Measurements from ENCODE around the gene AIFM3. TPM values are rescaled to one million over a fixed set of nuclear protein-coding genes. Genes with fewer than 3 reads are reported as not detected.

AIFM3 gene
- total RNA-seq, 1 experiment from 2014 or later: 9.7 TPM

DNA sequence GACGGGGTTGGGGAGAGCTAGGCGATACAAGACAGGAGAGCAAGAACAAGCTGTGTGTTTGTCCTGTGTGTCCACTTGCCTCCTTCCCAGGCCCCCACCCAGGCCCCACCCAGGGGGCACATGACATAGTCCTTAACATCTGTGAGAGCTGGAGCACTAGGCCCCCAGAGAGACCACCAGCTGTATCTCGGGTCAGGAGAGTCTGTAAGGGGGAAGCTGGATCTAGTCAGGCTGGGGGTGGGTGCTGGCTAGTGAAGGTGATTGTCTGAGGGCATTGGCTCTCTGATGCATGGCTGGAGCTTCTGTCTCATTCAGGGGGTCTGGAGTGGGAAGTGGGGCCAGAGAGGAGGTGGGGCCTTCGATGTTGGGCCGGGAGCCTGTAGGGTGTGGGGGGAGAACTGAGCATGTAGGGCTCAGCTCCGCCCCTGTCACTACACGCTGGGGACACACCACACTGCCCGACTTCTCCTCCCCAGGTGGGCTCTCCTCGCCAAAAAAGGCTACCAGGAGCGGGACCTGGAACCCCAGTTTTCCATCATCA, 48.5 kb downstream of the AIFM3 start:
- no peaks in the 10 kb centered on the region for H3K27me3 ChIP-seq (ENCODE audit: insufficient read depth, low read length)
- H3K4me3 ChIP-seq (replicated peaks in 1 of 2; ENCODE audit: low read depth in 1 of 2, low read length in 2 of 2): no peak overlapping the region
- H3K9me2 ChIP-seq (ENCODE audit: insufficient read depth): no peaks in the 10 kb centered on the region
- RAD21 ChIA-PET (ENCODE audit: low non-redundant PET in 1 of 2, low total read pairs in 2 of 2, uncharacterized antibody in 2 of 2, unreplicated experiment in 2 of 2): no interaction called here
- no peak overlapping the region for H3K27ac ChIP-seq (ENCODE audit: low read depth, low read length)
- no peak for DNase-seq (ENCODE audit: low read depth, low spot score)
- intact Hi-C loops (cut with micrococcal nuclease): no loop called here
- no TSS peak for BruUV-seq (replicated peaks)
- H3K9me3 ChIP-seq (ENCODE audit: control insufficient read depth in 1 of 2, insufficient read depth in 1 of 2, low read depth in 1 of 2, low read length in 2 of 2): no peaks in the 10 kb centered on the region
- TF ChIP-seq, protein P1, sequence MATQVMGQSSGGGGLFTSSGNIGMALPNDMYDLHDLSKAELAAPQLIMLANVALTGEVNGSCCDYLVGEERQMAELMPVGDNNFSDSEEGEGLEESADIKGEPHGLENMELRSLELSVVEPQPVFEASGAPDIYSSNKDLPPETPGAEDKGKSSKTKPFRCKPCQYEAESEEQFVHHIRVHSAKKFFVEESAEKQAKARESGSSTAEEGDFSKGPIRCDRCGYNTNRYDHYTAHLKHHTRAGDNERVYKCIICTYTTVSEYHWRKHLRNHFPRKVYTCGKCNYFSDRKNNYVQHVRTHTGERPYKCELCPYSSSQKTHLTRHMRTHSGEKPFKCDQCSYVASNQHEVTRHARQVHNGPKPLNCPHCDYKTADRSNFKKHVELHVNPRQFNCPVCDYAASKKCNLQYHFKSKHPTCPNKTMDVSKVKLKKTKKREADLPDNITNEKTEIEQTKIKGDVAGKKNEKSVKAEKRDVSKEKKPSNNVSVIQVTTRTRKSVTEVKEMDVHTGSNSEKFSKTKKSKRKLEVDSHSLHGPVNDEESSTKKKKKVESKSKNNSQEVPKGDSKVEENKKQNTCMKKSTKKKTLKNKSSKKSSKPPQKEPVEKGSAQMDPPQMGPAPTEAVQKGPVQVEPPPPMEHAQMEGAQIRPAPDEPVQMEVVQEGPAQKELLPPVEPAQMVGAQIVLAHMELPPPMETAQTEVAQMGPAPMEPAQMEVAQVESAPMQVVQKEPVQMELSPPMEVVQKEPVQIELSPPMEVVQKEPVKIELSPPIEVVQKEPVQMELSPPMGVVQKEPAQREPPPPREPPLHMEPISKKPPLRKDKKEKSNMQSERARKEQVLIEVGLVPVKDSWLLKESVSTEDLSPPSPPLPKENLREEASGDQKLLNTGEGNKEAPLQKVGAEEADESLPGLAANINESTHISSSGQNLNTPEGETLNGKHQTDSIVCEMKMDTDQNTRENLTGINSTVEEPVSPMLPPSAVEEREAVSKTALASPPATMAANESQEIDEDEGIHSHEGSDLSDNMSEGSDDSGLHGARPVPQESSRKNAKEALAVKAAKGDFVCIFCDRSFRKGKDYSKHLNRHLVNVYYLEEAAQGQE (IDR thresholded peaks at IDR 0.05; ENCODE audit: low read depth): no peak
- TF ChIP-seq ZFX (IDR thresholded peaks at IDR 0.05) (no peak), MAX (IDR thresholded peaks at IDR 0.05) (no peak), POLR2AphosphoS5 (IDR thresholded peaks at IDR 0.05; ENCODE audit: low read depth, low read length) (no peak), CEBPB (IDR thresholded peaks at IDR 0.05; ENCODE audit: low read depth) (no peak), YY1 (IDR thresholded peaks at IDR 0.05; ENCODE audit: extremely low read depth, insufficient replicate concordance, low read depth, low read length) (no peak), ATF3 (IDR thresholded peaks at IDR 0.05) (no peak), ZNF274 (IDR thresholded peaks at IDR 0.05; ENCODE audit: low read depth, low read length) (no peak), EZH2phosphoT487 (IDR thresholded peaks at IDR 0.05; ENCODE audit: borderline replicate concordance) (no peak), ELF1 (IDR thresholded peaks at IDR 0.05; ENCODE audit: borderline replicate concordance, low read depth) (no peak), CBX3 (IDR thresholded peaks at IDR 0.05; ENCODE audit: low read depth) (no peak), SP1 (IDR thresholded peaks at IDR 0.05; ENCODE audit: low read depth) (no peak), EGR1 (IDR thresholded peaks at IDR 0.05; ENCODE audit: low read depth) (no peak)
- TF ChIP-seq, protein P2, sequence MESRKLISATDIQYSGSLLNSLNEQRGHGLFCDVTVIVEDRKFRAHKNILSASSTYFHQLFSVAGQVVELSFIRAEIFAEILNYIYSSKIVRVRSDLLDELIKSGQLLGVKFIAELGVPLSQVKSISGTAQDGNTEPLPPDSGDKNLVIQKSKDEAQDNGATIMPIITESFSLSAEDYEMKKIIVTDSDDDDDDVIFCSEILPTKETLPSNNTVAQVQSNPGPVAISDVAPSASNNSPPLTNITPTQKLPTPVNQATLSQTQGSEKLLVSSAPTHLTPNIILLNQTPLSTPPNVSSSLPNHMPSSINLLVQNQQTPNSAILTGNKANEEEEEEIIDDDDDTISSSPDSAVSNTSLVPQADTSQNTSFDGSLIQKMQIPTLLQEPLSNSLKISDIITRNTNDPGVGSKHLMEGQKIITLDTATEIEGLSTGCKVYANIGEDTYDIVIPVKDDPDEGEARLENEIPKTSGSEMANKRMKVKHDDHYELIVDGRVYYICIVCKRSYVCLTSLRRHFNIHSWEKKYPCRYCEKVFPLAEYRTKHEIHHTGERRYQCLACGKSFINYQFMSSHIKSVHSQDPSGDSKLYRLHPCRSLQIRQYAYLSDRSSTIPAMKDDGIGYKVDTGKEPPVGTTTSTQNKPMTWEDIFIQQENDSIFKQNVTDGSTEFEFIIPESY (IDR thresholded peaks at IDR 0.05; ENCODE audit: extremely low read depth, insufficient replicate concordance, low read length): no peak
- TF ChIP-seq, protein P3, sequence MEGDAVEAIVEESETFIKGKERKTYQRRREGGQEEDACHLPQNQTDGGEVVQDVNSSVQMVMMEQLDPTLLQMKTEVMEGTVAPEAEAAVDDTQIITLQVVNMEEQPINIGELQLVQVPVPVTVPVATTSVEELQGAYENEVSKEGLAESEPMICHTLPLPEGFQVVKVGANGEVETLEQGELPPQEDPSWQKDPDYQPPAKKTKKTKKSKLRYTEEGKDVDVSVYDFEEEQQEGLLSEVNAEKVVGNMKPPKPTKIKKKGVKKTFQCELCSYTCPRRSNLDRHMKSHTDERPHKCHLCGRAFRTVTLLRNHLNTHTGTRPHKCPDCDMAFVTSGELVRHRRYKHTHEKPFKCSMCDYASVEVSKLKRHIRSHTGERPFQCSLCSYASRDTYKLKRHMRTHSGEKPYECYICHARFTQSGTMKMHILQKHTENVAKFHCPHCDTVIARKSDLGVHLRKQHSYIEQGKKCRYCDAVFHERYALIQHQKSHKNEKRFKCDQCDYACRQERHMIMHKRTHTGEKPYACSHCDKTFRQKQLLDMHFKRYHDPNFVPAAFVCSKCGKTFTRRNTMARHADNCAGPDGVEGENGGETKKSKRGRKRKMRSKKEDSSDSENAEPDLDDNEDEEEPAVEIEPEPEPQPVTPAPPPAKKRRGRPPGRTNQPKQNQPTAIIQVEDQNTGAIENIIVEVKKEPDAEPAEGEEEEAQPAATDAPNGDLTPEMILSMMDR (IDR thresholded peaks at IDR 0.05 in 2 of 3, conservative IDR thresholded peaks at IDR 0.05 in 1 of 3; ENCODE audit: borderline replicate concordance in 1 of 3, insufficient read depth in 1 of 3, low read depth in 2 of 3, low read length in 2 of 3): no peak
- no peak for ATAC-seq
- no peak overlapping the region for H3K4me2 ChIP-seq (ENCODE audit: low read length)
- H2AFZ ChIP-seq (ENCODE audit: low read depth, low read length, poor library complexity, severe bottlenecking): no peak overlapping the region
- POLR2A ChIA-PET: no interaction called here
- H3K4me1 ChIP-seq (ENCODE audit: control insufficient read depth in 1 of 2, insufficient read depth in 2 of 2, low read length in 2 of 2): peaks cover 15 to 20% of the 10 kb centered on the region in 2 experiments
- CTCF ChIA-PET: no interaction called here
- no peaks in the 10 kb centered on the region for H4K20me1 ChIP-seq (ENCODE audit: insufficient read depth)
- no peaks in the 10 kb centered on the region for H3K36me3 ChIP-seq (ENCODE audit: control insufficient read depth in 1 of 2, insufficient read depth in 2 of 2, low read length in 2 of 2)
- H3K9ac ChIP-seq (ENCODE audit: low read length): no peak overlapping the region
- H3K79me2 ChIP-seq (ENCODE audit: insufficient read depth, low read length): no peaks in the 10 kb centered on the region
